ENCODE data around the gene KCNS3.

The KCNS3 gene

GRCh38 chr2:17915099-17915498 is 36.6 kb downstream of the KCNS3 start:
- H3K9me2 ChIP-seq (replicated peaks; ENCODE audit: control insufficient read depth, low read length): no peaks in the 10 kb centered on the region
- no peak overlapping the region for H3K27ac ChIP-seq (ENCODE audit: low read depth, low read length)
- no peaks in the 10 kb centered on the region for H3F3A ChIP-seq (ENCODE audit: control insufficient read depth, insufficient read depth)
- H3K4me1 ChIP-seq (ENCODE audit: control insufficient read depth, low read length): peaks cover 7% of the 10 kb centered on the region
- no peaks in the 10 kb centered on the region for H3K27me3 ChIP-seq (ENCODE audit: control insufficient read depth, low read length)
- H4K20me1 ChIP-seq (ENCODE audit: control insufficient read depth, insufficient read depth, low read depth, low read length): no peaks in the 10 kb centered on the region
- H3K79me2 ChIP-seq (ENCODE audit: control insufficient read depth, low read length): no peaks in the 10 kb centered on the region
- H3K4me3 ChIP-seq (ENCODE audit: low read length): no peak overlapping the region
- no peak overlapping the region for H3K4me2 ChIP-seq (ENCODE audit: low read length)
- TF ChIP-seq EZH2phosphoT487 (IDR thresholded peaks at IDR 0.05; ENCODE audit: borderline replicate concordance, low read length) (no peak), CTCF (IDR thresholded peaks at IDR 0.05; ENCODE audit: low read depth, low read length, poor library complexity, severe bottlenecking) (no peak)
- H3K9me3 ChIP-seq (ENCODE audit: control insufficient read depth, insufficient read depth, low read length): no peaks in the 10 kb centered on the region
- H3K36me3 ChIP-seq (ENCODE audit: control insufficient read depth, low read length): no peaks in the 10 kb centered on the region

GRCh38 chr2:17915811-17916518 is 37.5 kb downstream of the KCNS3 start:
- H4K20me1 ChIP-seq (ENCODE audit: control insufficient read depth, insufficient read depth, low read depth, low read length): no peaks in the 10 kb centered on the region
- no peaks in the 10 kb centered on the region for H3K9me3 ChIP-seq (ENCODE audit: control insufficient read depth, insufficient read depth, low read length)
- no peaks in the 10 kb centered on the region for H3F3A ChIP-seq (ENCODE audit: control insufficient read depth, insufficient read depth)
- H3K36me3 ChIP-seq (ENCODE audit: control insufficient read depth, low read length): no peaks in the 10 kb centered on the region
- H3K4me3 ChIP-seq (ENCODE audit: low read length): no peak overlapping the region
- no peaks in the 10 kb centered on the region for H3K9me2 ChIP-seq (replicated peaks; ENCODE audit: control insufficient read depth, low read length)
- no peaks in the 10 kb centered on the region for H3K27me3 ChIP-seq (ENCODE audit: control insufficient read depth, low read length)
- H3K4me1 ChIP-seq (ENCODE audit: control insufficient read depth, low read length): peaks cover 7% of the 10 kb centered on the region
- no peak overlapping the region for H3K27ac ChIP-seq (ENCODE audit: low read depth, low read length)
- no peaks in the 10 kb centered on the region for H3K79me2 ChIP-seq (ENCODE audit: control insufficient read depth, low read length)
- TF ChIP-seq CTCF (IDR thresholded peaks at IDR 0.05; ENCODE audit: low read depth, low read length, poor library complexity, severe bottlenecking) (no peak), EZH2phosphoT487 (IDR thresholded peaks at IDR 0.05; ENCODE audit: borderline replicate concordance, low read length) (no peak)
- no peak overlapping the region for H3K4me2 ChIP-seq (ENCODE audit: low read length)

GRCh38 chr2:17916584-17916983 is 38.1 kb downstream of the KCNS3 start:
- Histone ChIP-seq H3K36me3 (ENCODE audit: control insufficient read depth, low read length) (no peaks in the 10 kb centered on the region), H3K27me3 (ENCODE audit: control insufficient read depth, low read length) (no peaks in the 10 kb centered on the region), H3K79me2 (ENCODE audit: control insufficient read depth, low read length) (no peaks in the 10 kb centered on the region), H3K4me1 (ENCODE audit: control insufficient read depth, low read length) (peaks cover 7% of the 10 kb centered on the region), H3K4me3 (ENCODE audit: low read length) (no peak overlapping the region), H4K20me1 (ENCODE audit: control insufficient read depth, insufficient read depth, low read depth, low read length) (no peaks in the 10 kb centered on the region), H3K9me3 (ENCODE audit: control insufficient read depth, insufficient read depth, low read length) (no peaks in the 10 kb centered on the region), H3K9me2 (replicated peaks; ENCODE audit: control insufficient read depth, low read length) (no peaks in the 10 kb centered on the region), H3F3A (ENCODE audit: control insufficient read depth, insufficient read depth) (no peaks in the 10 kb centered on the region), H3K27ac (ENCODE audit: low read depth, low read length) (no peak overlapping the region), H3K4me2 (ENCODE audit: low read length) (no peak overlapping the region)
- TF ChIP-seq EZH2phosphoT487 (IDR thresholded peaks at IDR 0.05; ENCODE audit: borderline replicate concordance, low read length) (no peak), CTCF (IDR thresholded peaks at IDR 0.05; ENCODE audit: low read depth, low read length, poor library complexity, severe bottlenecking) (no peak)

Data from DOHH2 (cell line).